ENCODE data around the gene PDCD2L. TPM values are rescaled to one million over a fixed set of nuclear protein-coding genes. Genes with fewer than 3 reads are reported as not detected.

The PDCD2L gene
- total RNA-seq, 1 donor from 2014 or later, result 10.3 TPM

DNA sequence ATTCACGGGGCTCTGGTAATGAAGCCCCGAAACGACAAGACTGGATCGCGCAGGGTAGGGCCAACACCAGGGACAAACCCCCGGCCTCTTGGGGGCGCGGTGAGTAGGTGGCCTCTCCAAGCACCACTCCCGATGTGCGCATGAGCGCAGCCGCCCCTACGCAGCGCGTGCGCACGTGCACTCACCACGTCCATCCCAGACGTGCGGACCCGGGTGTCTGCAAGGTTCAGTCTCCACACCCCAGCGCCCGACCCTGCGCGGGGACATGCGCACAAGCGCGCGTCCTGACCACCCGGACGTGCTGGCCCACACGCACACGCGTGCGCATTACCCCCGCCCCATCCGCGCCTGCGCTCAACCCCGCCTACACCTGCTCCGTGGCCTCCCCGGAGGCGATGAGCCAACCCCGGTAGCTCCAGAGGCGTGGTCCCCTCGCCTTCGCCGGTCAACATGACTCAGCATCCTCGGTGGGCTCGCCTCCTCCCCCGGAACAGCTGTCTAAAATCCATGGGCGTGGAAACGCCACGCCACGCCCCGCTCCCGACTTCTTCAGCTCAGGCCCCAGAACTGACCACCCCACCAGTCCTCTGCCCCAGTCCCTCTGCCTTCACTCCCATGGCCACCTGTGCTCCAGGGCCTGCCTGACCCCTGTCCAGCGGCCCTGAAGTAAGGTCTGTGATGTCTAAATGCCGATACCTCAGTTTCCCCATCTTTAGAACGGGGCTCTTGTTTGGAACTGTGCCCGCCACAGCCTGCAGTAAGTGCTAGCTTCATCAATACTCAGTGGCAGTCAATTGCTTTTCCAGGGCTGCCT, 44.9 kb upstream of the PDCD2L start:
- Mint-ChIP-seq H3K4me1 (ENCODE audit: unreplicated experiment) (peaks cover 15% of the 10 kb centered on the region), H3K27ac (ENCODE audit: unreplicated experiment) (peak overlapping the region; percentile 80), H3K4me3 (ENCODE audit: unreplicated experiment) (peak overlapping the region; percentile 94), H3K36me3 (ENCODE audit: low read depth, unreplicated experiment) (peaks cover 6% of the 10 kb centered on the region), H3K9me3 (ENCODE audit: unreplicated experiment) (no peaks in the 10 kb centered on the region), H3K27me3 (ENCODE audit: unreplicated experiment) (peaks cover 25% of the 10 kb centered on the region)
- DNase-seq (ENCODE audit: low spot score), result peak; percentile 97
- TF ChIP-seq, protein P1, sequence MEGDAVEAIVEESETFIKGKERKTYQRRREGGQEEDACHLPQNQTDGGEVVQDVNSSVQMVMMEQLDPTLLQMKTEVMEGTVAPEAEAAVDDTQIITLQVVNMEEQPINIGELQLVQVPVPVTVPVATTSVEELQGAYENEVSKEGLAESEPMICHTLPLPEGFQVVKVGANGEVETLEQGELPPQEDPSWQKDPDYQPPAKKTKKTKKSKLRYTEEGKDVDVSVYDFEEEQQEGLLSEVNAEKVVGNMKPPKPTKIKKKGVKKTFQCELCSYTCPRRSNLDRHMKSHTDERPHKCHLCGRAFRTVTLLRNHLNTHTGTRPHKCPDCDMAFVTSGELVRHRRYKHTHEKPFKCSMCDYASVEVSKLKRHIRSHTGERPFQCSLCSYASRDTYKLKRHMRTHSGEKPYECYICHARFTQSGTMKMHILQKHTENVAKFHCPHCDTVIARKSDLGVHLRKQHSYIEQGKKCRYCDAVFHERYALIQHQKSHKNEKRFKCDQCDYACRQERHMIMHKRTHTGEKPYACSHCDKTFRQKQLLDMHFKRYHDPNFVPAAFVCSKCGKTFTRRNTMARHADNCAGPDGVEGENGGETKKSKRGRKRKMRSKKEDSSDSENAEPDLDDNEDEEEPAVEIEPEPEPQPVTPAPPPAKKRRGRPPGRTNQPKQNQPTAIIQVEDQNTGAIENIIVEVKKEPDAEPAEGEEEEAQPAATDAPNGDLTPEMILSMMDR (IDR thresholded peaks at IDR 0.05; ENCODE audit: unreplicated experiment), result peak; percentile 17

- peaks cover 3% of the 10 kb centered on the region for H3K36me3 Mint-ChIP-seq (ENCODE audit: low read depth, unreplicated experiment)
- no peaks in the 10 kb centered on the region for H3K9me3 Mint-ChIP-seq (ENCODE audit: unreplicated experiment)
- H3K27ac Mint-ChIP-seq (ENCODE audit: unreplicated experiment), result peak overlapping the region; percentile 80
- TF ChIP-seq, protein P1 (IDR thresholded peaks at IDR 0.05; ENCODE audit: unreplicated experiment), result no peak
- DNase-seq (ENCODE audit: low spot score), result no peak
- H3K4me1 Mint-ChIP-seq (ENCODE audit: unreplicated experiment), result peaks cover 15% of the 10 kb centered on the region
- peak overlapping the region; percentile 94 for H3K4me3 Mint-ChIP-seq (ENCODE audit: unreplicated experiment)
- H3K27me3 Mint-ChIP-seq (ENCODE audit: unreplicated experiment), result peaks cover 29% of the 10 kb centered on the region
Measured at GRCh38 chr19:34359954-34360315, 44.3 kb upstream of the PDCD2L start.

GRCh38 chr19:34360354-34360909, 43.8 kb upstream of the PDCD2L start:
- Mint-ChIP-seq H3K4me1 (ENCODE audit: unreplicated experiment) (peaks cover 15% of the 10 kb centered on the region), H3K27ac (ENCODE audit: unreplicated experiment) (no peak overlapping the region), H3K4me3 (ENCODE audit: unreplicated experiment) (peak overlapping the region; percentile 94), H3K36me3 (ENCODE audit: low read depth, unreplicated experiment) (no peaks in the 10 kb centered on the region), H3K9me3 (ENCODE audit: unreplicated experiment) (no peaks in the 10 kb centered on the region), H3K27me3 (ENCODE audit: unreplicated experiment) (peaks cover 30% of the 10 kb centered on the region)
- TF ChIP-seq, protein P1 (IDR thresholded peaks at IDR 0.05; ENCODE audit: unreplicated experiment), result no peak
- DNase-seq (ENCODE audit: low spot score), result no peak

DNA sequence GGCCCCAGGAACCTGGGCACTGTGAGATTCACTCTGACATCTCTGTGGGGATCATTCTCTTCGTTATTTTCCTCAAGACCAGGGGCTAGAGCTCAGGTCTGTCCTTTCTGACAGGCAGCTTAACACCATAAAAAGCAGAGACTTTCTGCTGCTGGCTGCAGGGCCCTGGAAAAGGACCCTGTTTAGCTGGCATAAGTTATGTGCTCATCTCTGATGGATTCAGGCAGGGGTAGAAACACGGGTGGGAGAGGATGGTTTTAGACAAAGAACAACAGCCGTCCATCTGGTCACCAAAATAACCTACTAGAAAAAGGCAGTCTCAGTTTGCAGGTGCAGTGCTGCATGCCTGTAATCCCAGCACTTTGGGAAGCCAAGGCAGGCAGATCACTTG, 41.5 kb upstream of the PDCD2L start:
- peaks cover 18% of the 10 kb centered on the region for H3K4me1 Mint-ChIP-seq (ENCODE audit: unreplicated experiment)
- H3K27me3 Mint-ChIP-seq (ENCODE audit: unreplicated experiment), result peaks cover 32% of the 10 kb centered on the region
- no peaks in the 10 kb centered on the region for H3K9me3 Mint-ChIP-seq (ENCODE audit: unreplicated experiment)
- H3K4me3 Mint-ChIP-seq (ENCODE audit: unreplicated experiment), result no peak overlapping the region
- H3K27ac Mint-ChIP-seq (ENCODE audit: unreplicated experiment), result no peak overlapping the region
- H3K36me3 Mint-ChIP-seq (ENCODE audit: low read depth, unreplicated experiment), result no peaks in the 10 kb centered on the region
- DNase-seq (ENCODE audit: low spot score), result no peak
- TF ChIP-seq, protein P1 (IDR thresholded peaks at IDR 0.05; ENCODE audit: unreplicated experiment), result no peak

GRCh38 chr19:34363094-34363493, 41.1 kb upstream of the PDCD2L start:
- H3K36me3 Mint-ChIP-seq (ENCODE audit: low read depth, unreplicated experiment), result no peaks in the 10 kb centered on the region
- no peaks in the 10 kb centered on the region for H3K9me3 Mint-ChIP-seq (ENCODE audit: unreplicated experiment)
- peaks cover 18% of the 10 kb centered on the region for H3K4me1 Mint-ChIP-seq (ENCODE audit: unreplicated experiment)
- DNase-seq (ENCODE audit: low spot score), result no peak
- TF ChIP-seq, protein P1 (IDR thresholded peaks at IDR 0.05; ENCODE audit: unreplicated experiment), result no peak
- no peak overlapping the region for H3K4me3 Mint-ChIP-seq (ENCODE audit: unreplicated experiment)
- H3K27ac Mint-ChIP-seq (ENCODE audit: unreplicated experiment), result no peak overlapping the region
- H3K27me3 Mint-ChIP-seq (ENCODE audit: unreplicated experiment), result peaks cover 29% of the 10 kb centered on the region
